Suppressor macrophage treated with lipopolysaccharide for 4 hours (primary cell): Measurements from ENCODE around the gene IDH3A.

Source experiments
- DNase-seq: peaks from one replicate; pipeline ENCODE4 v3.0.0-alpha.2; 2020

IDH3A gene

DNA sequence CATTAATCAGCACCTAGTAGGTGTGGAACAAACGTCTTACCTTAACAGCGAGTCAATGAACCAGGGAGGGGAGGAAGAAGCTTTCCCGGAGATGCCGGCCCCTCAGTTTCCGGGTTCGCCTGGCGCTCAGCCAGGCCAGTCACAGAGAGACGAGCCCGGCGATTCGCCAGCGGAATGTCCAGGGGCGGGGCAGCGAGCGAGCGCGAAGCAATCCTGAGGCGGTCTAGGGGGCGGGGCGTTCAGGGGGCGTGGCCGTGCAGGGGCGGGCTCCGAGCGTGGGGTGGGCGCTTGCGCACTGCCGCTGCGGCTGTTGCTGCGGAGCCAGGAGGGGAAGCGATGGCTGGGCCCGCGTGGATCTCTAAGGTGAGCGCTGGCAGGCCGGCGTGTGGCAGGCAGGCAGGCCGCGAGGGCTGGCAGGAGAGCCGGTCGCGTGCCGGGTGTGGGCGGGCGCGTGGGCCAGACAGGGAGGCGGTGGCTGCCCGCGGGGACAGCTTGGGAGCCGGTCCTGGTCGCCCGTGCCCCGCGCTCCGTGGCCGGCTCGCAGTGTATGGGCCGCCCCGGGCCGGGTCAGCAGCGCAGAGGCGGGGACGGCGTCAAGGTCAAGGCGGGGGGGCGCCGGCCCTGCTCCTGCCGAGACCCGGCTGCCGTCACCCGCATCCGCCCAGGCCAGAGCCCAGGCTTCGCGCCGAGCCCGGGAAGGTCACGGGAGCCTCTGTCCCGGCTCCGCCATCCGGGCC lies at the start of gene IDH3A:
IDH3A (plus strand) TSS at position 295 of the 737 bp plus-strand sequence; CDS start at position 337, 42 bp downstream.
- peak; percentile 100 for DNase-seq

DNA sequence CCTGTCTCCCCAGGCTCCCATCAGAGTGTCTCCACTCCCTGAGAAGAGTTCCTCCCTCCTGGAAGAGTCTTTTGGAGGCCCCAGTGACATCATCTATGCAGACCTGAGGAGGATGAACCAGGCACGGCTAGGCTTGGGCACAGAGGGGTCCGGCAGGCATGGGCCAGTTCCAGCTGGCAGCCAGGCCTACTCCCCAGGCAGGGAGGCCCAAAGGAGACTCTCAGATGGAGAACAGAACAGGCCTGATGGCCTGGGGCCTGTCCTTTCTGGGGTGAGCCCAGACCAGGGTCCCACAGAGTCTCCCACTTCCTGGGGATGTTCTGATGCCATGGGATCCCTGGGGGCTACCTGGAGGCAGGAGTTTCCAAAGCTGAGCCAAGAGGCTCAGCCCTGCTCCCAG lies 48.3 kb upstream of the IDH3A start:
- DNase-seq = no peak

DNA sequence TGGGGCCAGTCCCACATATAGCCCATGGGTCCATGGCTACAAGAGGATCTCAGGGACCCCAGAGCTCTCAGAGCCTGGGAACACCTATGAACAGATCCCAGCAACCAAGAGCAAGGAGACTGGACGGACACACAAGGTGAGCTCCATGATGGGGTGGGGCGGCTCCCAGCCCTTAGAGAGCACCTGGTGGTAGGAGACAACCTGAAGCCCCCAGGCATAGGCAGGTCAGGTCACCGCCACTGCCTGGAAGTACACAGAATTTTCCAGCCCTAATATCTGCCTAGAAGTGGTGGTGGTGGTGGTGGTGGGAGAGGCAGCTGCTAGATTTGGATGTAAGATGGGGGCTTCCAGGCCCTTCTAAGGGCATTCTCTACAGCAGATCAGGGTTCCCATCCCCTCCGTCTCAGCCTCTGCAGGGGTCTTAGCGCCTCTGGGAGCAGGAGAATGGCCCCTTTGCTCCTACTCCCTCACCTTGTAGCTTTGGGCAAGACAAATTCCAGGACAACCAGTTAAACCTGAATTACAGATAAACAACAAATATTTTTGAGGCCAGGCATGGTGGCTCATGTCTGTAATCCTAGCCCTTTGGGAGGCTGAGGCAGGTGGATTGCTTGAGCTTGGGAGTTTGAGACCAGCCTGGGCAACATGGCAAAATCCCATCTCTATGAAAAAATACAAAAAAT lies 47.6 kb upstream of the IDH3A start:
- DNase-seq = no peak

DNA sequence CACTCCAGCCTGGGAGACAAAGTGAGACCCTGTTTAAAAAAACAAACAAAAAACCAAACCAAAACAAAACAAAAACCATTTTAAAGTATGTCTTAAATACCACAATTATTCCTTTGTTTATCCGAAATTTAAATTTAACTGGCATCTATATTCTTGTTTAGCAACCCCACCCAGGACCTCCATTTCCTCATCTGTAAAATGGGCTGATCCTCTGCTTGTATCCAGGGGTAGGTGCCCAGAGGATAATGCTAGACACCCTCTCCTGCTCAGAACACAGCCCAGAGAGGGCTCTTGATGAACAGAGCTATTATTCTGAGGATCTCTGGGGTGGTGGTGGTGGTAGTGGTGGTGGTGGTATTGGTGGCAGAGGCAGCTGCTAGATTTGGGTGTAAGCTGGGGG lies 47.0 kb upstream of the IDH3A start:
- no peak for DNase-seq

DNA sequence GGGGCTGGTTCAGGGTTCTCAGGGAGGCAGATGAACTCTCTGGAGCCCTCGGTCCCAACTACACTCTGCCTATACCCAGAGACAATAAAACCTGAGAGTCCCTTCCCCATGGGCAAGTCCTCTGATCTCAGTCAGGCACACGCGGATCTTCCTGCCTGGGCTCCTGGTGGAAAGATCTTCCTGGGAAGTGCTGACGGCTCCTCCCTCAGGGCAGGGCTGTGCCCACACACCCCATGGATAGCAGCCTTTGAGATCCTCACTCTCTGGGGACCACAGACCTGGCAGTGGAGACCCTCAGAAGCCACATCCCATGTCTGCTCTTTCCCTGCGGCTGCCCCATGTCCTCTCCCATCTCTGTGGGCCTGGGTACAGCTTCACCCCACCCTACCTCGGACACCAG lies 46.4 kb upstream of the IDH3A start:
- DNase-seq = no peak

DNA sequence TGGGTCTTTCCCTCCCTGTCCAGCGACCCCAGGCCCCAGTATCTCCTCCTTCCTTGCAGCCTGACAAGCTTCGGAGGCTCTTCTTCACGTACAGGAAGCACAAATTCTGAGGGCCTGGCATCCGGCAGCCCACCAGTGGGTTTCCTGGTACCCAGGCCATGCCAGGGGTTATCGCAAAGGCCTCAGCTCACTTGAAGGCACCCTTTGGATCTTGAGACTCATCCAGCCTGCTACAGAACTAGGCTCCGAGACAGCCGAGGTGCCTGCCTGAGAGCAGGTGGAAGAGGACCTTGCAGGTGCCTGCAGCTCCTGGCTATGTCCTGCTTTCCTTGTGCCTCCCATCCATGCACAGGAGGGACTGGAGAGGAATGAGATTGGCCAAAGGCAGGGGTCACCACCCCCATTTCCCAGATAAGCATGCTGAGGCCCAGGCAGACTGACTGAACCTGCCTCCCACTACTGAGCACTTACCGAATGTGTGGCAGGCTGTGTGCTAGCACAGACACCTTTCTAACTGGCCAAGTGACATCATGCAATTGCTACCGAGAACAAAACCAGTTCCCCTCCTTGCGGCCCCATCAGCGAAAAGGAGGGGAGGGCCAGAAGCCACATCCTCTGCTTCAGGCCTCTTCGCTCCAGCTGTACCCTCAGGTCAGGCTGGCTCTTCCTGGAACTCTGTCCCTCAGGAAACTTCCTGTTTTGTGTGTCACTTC lies 45.6 kb upstream of the IDH3A start:
- DNase-seq = peak; percentile 19

DNA sequence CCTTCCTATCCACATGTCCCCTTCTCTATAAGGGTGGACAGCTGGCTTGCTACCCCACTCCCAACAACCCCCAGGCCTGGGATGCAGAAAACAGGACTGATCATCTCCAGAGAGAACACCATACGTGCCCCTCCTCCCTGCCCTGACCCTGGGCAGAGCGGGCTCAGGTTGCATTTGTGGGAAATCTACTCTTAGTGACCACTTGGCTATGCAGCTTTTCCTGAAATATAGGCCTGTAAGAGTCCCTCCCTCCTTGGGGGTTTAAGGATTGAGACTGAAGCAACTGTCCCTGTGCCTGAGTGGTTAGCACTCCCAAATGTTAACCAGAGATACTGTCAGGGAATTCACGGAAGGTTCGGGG lies 45.1 kb upstream of the IDH3A start:
- DNase-seq = no peak

DNA sequence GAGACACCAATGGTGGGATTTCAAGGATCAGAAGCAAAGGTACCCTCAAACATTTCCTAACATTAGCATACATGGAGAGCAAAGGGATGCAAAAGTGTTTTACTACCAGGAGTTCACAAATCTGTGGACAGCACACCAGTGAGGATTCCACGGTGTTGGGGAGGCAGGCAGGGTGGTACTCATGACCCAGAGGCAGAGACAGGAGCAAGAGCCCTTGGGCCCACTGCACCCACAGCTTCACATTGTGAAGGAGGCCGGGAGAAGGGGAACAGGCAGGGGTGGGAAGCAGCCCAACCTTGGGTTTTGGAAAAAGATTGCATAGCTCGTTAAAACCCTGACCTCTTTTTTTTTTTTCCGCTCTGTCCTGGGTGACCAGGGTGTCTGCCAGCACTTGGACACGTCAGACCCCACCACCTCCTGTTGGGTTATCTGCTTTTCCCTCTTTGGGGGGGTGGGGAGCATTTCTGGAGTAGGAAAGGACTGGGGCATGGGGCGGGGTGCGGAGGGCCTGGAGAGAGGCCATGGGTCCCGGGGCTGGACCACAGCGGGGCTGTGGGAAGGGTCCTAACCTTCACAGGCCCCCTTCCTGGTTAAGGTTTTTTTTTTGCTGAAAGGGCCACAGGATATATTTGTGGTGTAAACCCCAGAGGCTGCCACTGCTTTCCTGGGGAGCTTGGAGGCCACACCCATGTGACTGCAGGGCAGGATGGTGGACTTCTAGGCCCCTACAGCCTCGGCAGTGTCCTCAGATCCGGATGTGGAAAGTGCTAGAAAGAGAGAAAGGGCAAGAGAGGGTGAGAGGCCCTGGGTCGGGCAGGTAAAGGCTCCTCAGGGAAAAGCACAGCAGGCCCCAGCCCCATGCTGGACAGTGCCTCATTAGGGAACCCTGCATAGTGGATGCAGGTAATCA lies 44.3 kb upstream of the IDH3A start:
- no peak for DNase-seq

DNA sequence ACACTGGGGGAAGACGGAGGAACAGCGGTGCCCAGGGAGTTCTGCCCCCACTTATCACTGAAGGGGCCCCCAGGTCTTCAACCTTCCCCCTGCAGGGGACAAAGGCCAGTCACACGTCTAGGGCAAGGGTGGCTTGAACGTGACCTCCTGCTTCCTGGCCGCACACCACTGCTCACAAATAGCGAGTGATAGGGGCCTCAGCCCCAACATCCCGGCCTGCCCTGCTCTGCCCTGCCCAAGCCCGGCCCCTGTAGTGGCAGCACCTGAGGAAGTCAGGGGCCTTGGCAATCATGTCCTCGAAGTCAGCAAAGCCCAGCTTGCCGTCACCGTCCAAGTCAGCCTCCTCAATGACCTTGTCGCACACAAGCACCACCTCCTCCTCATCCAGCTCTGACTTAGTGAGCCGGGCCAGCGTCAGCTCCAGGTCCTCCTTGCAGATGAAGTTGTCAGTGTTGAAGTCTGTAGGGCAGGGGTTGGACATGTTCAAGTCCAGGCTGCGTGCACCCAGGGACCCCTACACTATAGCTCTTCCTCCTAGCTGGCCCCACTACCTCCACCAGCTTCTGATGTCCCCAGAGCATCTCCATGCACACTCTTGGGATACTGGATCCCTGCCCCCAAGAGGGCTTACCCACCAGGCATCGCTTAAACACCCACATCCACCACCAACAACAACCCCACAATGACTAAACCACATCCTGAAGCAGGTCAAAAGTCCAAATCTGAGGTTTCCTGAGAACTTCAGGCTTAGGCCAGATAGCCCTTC lies 43.5 kb upstream of the IDH3A start:
- no peak for DNase-seq

DNA sequence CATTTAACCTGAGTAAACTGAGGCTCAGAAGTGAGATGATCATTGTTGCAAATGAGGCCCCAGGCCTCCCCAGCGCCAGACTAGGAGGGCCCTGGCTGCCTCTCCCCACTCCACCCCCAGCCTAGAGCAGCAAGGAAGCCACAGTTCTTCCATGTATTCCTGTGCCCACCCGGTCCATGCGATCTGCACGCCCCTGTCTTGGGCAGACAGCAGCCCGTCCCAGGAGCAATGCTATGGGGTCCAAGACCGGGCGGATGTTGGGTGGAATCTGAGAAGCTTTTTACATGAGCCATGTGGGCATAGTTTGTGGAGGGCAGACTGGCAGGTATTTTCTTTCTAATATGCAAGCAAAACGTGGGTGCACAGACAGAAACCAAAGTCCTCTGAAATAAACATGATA lies 41.7 kb upstream of the IDH3A start:
- DNase-seq = no peak

DNA sequence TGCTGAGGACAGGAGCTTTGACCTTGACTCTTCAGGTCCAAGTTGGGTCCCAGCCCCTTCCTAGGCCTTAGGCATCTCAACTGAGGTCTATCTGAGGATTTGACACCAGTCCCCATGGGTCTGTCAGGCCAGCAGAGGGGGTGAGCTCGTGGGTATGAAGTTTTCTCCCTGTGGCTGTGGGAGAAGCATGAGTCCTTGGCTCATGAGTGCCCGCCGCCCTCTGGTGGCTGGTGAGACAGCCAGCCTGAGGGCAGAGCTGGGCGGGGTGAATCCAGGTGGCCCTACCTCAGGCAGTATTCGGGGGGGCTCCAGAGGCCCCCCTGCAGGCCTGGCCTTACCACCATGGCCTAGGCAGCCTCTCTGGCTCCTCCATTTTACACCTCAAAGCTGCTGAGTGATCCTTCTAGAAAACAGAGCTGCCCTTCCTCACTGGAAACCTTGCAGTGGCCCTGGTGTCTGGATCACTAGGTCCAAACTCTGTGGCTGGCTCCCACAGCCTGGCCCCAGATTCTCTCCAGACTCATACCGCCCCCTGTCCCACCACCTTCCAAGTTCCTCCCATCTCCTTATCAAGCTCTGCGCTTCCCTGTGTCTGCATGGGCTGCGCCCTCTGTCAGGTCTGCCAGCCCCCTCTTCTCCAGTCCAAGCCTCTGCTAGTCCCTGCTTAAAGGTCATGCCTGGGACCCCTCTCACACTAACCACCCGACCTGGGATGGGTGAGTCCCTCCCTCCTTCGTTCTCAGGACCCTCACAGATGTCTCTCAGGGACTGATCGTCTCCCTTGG lies 40.7 kb upstream of the IDH3A start:
- peak; percentile 95 for DNase-seq

DNA sequence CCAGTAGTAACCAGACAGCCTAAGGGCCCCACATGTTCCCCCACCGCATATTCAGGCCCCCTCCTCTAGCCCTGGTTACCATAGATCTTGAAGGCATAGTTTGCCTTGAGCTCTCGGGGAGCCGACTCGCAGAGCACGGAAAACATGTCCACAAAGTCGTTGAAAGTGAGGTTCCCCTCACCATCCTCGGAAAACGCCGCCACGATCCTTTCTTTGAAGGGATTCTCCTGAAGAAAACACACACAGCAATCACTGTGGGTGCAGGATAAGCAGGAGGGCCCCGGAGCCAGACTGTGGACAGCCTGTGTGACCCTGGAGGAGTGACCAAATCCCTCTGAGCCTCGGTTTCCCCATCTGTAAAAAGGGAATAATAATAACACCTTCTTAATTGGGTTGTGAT lies 40.0 kb upstream of the IDH3A start:
- no peak for DNase-seq

DNA sequence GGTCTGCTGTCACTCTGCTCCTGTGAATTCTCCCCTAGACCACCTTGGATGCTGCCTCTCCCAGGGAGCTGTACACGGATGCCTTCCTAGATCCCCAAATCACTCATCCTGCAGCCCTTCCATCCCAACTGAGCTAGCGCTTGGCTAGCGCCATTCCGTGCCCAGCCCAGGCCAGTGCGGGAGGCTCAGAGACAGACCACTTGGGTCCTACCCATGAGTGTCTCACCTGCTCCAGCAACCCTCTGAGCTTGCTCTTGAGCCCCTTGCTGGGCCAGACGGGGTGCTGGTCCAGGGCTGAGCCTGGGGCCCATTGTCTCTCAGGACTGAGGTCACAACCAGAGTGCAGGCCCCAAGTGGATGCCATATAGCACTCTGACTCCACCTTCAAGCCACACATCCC lies 39.1 kb upstream of the IDH3A start:
- no peak for DNase-seq

DNA sequence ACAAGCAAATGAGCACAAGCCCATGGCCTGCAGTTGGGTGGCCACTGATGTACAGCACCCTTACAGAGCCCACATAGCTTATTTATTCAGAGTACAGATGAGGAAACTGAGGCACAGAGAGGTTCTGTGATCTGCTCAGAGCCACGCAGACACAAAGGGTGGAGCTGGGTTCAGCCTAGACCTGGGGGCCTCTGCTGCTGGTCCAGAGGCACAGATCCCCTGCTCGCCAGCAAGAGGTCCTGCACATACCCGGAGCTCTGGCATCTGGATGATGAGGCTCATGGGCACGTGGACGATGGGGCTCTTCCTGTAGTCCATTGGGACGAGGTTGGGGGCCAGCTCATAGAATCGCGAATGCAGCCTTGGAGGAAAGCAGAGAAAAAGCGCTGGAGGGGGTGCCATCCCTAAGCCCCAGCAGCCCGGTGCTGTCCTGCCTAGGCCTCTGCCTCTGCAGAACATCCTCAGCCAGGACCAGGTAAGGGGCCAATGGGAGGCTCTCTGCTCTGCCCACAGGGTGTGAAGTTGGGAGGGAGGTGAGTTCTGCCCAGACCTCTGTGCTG lies 38.2 kb upstream of the IDH3A start:
- DNase-seq = no peak

DNA sequence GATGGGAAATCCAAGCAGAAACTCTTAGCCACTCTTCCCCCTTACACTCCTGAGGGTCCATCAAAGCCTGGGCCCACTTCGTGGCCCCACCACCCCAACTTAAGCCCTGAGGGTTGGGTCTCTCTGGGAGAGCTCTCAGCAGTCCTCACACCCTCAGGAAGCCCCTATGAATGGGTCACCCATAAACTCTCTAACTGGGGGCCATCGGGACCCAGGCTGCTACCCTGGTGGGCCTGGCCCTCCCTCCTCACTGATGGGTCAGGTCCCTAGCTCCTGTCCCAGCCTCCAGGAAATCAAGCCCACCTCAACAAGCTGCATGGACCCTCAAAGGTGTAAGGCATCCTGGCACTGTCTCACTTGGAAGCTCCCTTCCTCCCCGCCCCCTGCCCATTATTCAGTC lies 37.4 kb upstream of the IDH3A start:
- DNase-seq = no peak

DNA sequence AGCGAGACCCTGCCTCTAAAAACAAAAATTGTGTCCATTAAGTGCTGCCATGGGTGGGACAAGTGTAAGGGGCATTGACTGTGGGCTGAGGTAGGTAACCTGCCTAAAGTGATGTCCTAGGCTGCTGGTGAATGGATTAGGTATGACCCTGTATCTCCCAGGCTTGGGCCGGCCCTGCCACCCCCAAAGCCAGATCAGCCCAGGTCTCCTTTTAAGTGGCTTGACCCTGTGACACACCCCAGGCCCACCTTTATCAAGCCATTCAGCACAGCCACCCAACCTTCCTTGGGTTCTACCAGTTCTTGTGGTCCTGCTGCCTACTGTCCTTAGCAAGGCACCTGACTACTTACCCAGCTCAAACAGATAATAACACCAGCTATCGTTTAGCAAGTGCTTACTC lies 36.6 kb upstream of the IDH3A start:
- DNase-seq = no peak

DNA sequence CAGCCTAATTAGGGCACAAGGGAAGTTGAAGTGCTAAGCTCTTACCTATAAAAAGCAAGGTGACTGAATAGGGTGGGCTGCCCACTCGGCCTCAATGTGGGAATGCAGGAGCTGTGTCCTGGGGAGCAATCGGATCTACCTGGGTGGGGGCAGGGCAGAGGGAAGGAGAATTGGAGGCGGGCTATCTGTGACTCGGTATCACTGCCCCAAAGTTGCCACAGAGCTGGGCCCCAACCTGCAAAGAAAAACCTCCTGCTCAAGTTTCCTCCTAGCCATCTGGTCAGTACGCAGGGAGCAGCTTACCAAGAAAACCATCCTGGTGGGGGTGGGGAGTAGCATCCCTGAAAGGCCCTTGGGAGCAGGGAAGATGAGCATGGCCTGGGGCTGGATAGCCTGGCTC lies 28.6 kb upstream of the IDH3A start:
- no peak for DNase-seq

DNA sequence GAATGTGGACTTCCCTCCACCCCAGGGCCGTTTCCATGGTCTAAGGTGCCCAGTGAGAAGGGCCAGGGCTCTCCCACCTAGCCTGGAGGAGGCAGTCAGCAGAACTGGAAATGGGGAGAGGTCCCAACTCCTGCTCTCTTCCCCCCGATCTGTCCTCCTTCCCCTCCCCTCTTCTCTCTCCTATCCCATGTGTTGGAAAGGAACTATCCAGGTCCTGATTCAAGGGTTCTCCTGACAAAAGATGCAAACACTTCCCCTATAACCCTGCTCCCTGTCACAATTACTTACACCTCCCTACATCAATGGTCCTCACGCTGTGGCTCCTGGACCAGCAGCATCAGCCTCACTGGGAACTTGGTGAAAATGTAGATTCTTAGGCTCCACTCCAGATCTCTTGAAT lies 23.9 kb upstream of the IDH3A start:
- no peak for DNase-seq

DNA sequence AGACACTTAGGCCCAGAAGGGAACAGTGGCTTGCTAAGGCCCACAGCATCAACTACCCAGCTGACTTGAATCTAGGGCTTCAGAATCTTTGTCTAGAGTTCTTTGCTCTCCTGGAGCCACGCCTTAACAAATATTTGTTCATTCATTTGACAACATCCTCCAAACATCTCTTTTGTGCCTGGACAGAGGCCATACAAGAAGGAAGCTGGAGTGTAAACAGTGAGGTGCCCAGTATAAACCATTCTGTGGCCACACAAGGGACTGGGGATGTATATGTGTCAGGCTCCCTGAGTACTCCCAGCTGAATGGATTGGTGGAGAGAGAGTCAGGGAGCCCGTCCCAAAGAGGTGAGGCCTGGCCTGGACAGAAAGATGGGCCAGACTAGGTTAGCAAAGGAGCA lies 21.3 kb upstream of the IDH3A start:
- DNase-seq = no peak

DNA sequence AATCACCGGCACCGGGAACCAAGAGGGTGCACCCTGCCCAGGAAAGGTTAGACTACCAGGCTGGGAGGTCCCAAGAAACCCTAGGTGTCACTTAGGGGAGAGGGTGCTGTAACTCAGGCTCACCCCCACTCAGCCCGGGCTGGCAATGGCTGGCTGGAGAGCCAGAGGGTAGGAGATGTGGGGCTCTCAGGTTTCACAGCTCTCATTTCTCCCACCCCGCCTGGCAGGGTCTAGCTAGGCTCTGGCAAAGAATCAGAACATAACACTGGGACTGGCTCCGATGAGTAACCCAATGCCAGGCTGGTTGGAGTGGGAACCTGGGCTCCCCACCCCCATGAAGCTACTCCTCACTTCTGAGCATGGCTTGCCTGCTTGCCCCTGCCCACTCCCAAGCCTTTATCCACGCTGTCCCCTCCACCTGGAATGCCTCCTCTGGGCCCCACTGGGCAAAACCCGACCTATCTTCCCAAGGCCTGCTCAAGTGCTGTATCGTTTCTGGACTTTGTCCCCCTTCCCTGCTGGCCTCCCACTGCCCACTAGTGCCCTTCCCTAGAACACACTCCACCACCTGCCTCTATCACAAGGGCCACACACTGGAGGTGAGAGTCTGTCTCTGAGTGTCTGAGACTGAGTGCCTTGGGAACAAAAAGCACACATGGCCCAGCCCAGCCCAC lies 19.9 kb upstream of the IDH3A start:
- no peak for DNase-seq
